Kidney (tissue), 14 donors: ENCODE measurements around the gene SYN1. TPM values are rescaled to one million over a fixed set of nuclear protein-coding genes. Genes with fewer than 3 reads are reported as not detected.

Experiments
- DNase-seq, 5 donors: peaks; one replicate each; pipeline ENCODE4 v3.0.0-alpha.2; 2013 to 2020
- FAIRE-seq: peaks from 2 replicates; lab custom pipeline; 2012; peaks lifted over from hg19 to GRCh38; lab: Jason Lieb, UNC
- H3K27ac ChIP-seq, 2 donors: one replicate each; pipeline ENCODE4 v1.7.0; 2013; ENCODE audit warnings: low read depth in 2 of 2, low read length in 2 of 2, inconsistent platforms in 1 of 2
- H3K27me3 ChIP-seq: one replicate; pipeline ENCODE4 v1.7.1; 2013; ENCODE audit warnings: low read length, inconsistent platforms; ENCODE audit not compliant: control insufficient read depth, insufficient read depth
- H3K36me3 ChIP-seq, 3 donors: one replicate each; pipeline versions ENCODE4 v1.7.0 to v1.7.1; 2013; ENCODE audit warnings: low read length in 3 of 3, control low read depth in 1 of 3, inconsistent platforms in 1 of 3; ENCODE audit not compliant: insufficient read depth in 3 of 3, control insufficient read depth in 2 of 3
- H3K4me1 ChIP-seq, 3 donors: one replicate each; pipeline versions ENCODE4 v1.7.0 to v1.7.1; 2013; ENCODE audit warnings: low read length in 3 of 3, inconsistent platforms in 1 of 3, low read depth in 1 of 3; ENCODE audit not compliant: control insufficient read depth in 2 of 3, insufficient read depth in 2 of 3
- H3K4me3 ChIP-seq, 3 donors: one replicate each; pipeline versions ENCODE4 v1.7.0 to v1.8.1; 2013; ENCODE audit warnings: low read length in 3 of 3, control low read depth in 1 of 3, inconsistent platforms in 1 of 3
- H3K9ac ChIP-seq, 3 donors: one replicate each; pipeline versions ENCODE4 v1.7.0 to v1.7.1; 2013; ENCODE audit warnings: low read length in 3 of 3, control low read depth in 1 of 3, inconsistent platforms in 1 of 3
- H3K9me3 ChIP-seq, 3 donors: one replicate each; pipeline versions ENCODE4 v1.7.0 to v1.7.1; 2013; ENCODE audit warnings: low read length in 3 of 3, control low read depth in 1 of 3, inconsistent platforms in 1 of 3; ENCODE audit not compliant: control insufficient read depth in 2 of 3, insufficient read depth in 1 of 3
- intact Hi-C: fragments of 100-400 bp; cut with DNase I; formaldehyde crosslinking; loops from one replicate; pipeline ENCODE4 v1.11.1; 2022
- polyA plus RNA-seq: library from polyadenylated mRNA; stranded (reverse); fragments of 350-450 nt; fragmentation: Illumina TruSeq; extraction: RNeasy Lipid Tissue Mini Kit (QIAGEN cat#74804); gene quantifications from one replicate; pipeline ENCODE4 v1.2.3, GENCODE V29; 2014; ENCODE audit warnings: low read depth, low replicate concordance; ENCODE audit not compliant: insufficient read depth
- total RNA-seq: library from RNA; stranded (reverse); fragmentation: NEBNext Ultra II Directional; extraction: Animal tissue kit (Norgen Biotek cat#: 25700); gene quantifications from one replicate; pipeline ENCODE4 v1.2.1, GENCODE V29; 2021
- TF ChIP-seq, protein P1 (sequence below): IDR thresholded peaks from 3 replicates; pipeline ENCODE4 v1.5.1; 2012; ENCODE audit warnings: mild to moderate bottlenecking, moderate library complexity, borderline replicate concordance; ENCODE audit not compliant: insufficient read depth; ENCODE audit errors: extremely low read depth
- donor health status: control.
- donor health status: control.
- donor health status: control.
- donor health status: control.
- donor health status: control.
- donor health status: DM: yes; HTN: yes; CAD: no.
- donor health status: Normal renal cell carcinoma (clear cell type).

Gene SYN1
- total and polyA plus RNA-seq, 2 donors from 2014 or later: 0.85 to 0.88 TPM

DNA sequence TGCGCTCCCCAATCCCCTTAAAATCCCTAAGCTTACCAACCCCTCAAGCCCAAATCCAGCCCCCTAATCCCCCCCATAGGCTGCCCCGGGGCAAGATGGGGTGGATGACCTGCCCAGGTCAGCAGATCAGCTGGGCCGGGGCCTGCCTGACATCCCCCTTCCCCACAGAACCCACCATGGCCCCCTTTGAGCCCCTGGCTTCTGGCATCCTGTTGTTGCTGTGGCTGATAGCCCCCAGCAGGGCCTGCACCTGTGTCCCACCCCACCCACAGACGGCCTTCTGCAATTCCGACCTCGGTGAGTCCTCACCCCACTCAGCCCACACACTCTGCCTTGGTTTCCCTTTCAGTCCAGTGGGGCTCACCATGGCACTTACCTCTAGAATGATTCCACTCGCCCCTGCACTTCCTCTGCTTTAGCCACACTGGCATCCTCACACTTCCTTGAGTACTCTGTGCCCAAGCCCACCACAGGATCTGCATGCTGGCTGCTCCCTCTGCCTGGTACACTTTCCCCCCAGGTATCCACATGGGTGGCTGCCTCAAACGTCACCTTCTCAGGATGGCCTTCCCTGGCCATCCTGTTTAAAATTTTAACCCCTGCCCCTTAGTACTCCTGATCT, 36.3 kb downstream of the SYN1 start:
- Histone ChIP-seq H3K27me3 (no peaks in the 10 kb centered on the region), H3K36me3 (no peaks in the 10 kb centered on the region), H3K4me3 (peak overlapping the region in 1 of 3 donors; percentile 46), H3K4me1 (peaks cover 0 to 4% (median 0%) of the 10 kb centered on the region in 3 donors), H3K9me3 (no peaks in the 10 kb centered on the region), H3K27ac (peak overlapping the region in 1 of 2 donors; percentile 63), H3K9ac (peak overlapping the region in 1 of 3 donors; percentile 26)
- DNase-seq: no peak
- FAIRE-seq: no peak
- TF ChIP-seq, protein P1, sequence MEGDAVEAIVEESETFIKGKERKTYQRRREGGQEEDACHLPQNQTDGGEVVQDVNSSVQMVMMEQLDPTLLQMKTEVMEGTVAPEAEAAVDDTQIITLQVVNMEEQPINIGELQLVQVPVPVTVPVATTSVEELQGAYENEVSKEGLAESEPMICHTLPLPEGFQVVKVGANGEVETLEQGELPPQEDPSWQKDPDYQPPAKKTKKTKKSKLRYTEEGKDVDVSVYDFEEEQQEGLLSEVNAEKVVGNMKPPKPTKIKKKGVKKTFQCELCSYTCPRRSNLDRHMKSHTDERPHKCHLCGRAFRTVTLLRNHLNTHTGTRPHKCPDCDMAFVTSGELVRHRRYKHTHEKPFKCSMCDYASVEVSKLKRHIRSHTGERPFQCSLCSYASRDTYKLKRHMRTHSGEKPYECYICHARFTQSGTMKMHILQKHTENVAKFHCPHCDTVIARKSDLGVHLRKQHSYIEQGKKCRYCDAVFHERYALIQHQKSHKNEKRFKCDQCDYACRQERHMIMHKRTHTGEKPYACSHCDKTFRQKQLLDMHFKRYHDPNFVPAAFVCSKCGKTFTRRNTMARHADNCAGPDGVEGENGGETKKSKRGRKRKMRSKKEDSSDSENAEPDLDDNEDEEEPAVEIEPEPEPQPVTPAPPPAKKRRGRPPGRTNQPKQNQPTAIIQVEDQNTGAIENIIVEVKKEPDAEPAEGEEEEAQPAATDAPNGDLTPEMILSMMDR: no peak
- intact Hi-C loops: no loop called here

DNA sequence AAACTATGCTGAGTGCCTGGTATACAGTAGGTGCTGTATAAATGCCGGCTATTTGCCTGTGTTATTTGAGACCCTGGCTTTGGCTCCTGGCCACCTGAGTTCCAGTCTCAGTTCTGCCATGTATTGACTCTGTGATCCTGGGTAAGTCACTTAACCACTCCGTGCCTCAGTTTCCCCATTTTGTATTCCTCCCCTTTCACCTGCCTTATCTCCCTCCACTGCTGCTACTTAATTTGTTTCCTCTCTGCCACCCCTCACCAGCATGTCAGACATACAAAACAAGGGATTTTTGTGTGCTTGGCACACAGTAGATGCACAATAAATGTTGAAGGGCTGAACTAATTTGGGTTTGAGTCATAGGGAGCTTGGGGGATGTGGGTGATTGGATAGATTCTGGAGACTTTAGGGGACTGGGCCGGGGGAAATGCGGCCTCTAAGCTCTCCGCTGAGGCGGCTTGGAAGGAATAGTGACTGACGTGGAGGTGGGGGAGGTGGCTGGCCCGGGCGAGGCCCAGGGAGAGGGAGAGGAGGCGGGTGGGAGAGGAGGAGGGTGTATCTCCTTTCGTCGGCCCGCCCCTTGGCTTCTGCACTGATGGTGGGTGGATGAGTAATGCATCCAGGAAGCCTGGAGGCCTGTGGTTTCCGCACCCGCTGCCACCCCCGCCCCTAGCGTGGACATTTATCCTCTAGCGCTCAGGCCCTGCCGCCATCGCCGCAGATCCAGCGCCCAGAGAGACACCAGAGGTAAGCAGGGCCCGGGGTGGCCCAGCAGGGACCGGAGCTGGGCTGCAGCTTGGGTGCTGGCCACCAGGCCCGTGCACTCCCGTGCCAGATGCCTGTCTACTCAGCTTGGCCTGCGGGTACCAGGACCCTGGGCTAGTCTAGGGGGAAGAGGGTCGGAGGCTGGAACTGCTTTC, 37.7 kb downstream of the SYN1 start, which contains the start of gene TIMP1:
Gene TIMP1, plus strand, starts transcription at position 706 of the 917 bp plus-strand sequence. CDS start 980 bp downstream, outside the sequence.
- Histone ChIP-seq H3K27ac (peak within 1 kb of the TSS in 1 of 2 donors; percentile 63), H3K27me3 (no peaks in the 10 kb centered on the region), H3K4me1 (peaks cover 0 to 4% (median 0%) of the 10 kb centered on the region in 3 donors), H3K4me3 (peak within 1 kb of the TSS; percentile 33 to 46 (median 42)), H3K36me3 (no peaks in the 10 kb centered on the region), H3K9me3 (no peaks in the 10 kb centered on the region), H3K9ac (peak within 1 kb of the TSS; percentile 26 to 41 (median 26))
- FAIRE-seq (no peak), DNase-seq (peak; percentile 82 to 96 (median 90))
- intact Hi-C loops: no loop called here
- TF ChIP-seq, protein P1: no peak

DNA sequence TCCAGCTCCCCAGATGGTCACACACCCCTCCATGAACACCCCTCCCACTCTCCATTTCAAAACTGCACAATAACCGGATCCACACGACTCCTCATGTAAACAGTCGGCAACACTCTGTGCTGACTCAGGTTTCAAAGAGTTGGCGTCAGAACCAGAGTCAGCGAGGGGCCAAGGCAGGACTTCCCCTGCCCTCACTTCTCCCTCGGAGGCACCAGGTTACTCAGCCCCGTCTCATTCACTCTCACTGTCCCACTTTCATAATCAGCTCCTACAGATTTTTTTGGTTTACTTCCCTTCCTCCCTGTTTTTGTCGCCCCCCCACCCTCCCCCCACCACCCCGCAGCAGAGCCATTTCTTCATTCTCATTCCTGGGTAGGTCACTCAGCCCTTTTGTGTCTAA, 40.1 kb downstream of the SYN1 start:
- no peak for FAIRE-seq
- intact Hi-C loops: no loop called here
- H3K4me1 ChIP-seq: peaks cover 0 to 4% (median 0%) of the 10 kb centered on the region in 3 donors
- TF ChIP-seq, protein P1: no peak
- H3K4me3 ChIP-seq: no peak overlapping the region
- H3K27ac ChIP-seq: no peak overlapping the region
- H3K27me3 ChIP-seq: no peaks in the 10 kb centered on the region
- H3K9me3 ChIP-seq: no peaks in the 10 kb centered on the region
- no peak overlapping the region for H3K9ac ChIP-seq
- DNase-seq: no peak
- no peaks in the 10 kb centered on the region for H3K36me3 ChIP-seq
